GM21529 (cell line): Measurements from ENCODE around the gene DTX3.
"Not testable (repeated sequence)": the region's sequence is repeated elsewhere in the genome, so short reads cannot be mapped to it uniquely, and the experiment has no call there.

Source experiments
- ATAC-seq: cut with Tn5 transposase; IDR thresholded peaks from one replicate; pipeline ENCODE4 v1.9.1; 2021; ENCODE audit not compliant: unreplicated experiment

Gene DTX3

GRCh38 chr12:57583008-57583831 is 21.4 kb upstream of the DTX3 start:
- ATAC-seq = peak; percentile 97

- ATAC-seq = no peak
Observed at GRCh38 chr12:57584050-57584449, 20.6 kb upstream of the DTX3 start.

- no peak for ATAC-seq
Observed at GRCh38 chr12:57584690-57585089, 19.9 kb upstream of the DTX3 start.

GRCh38 chr12:57585156-57585555 is 19.5 kb upstream of the DTX3 start:
- ATAC-seq = no peak

GRCh38 chr12:57586128-57586527 is 18.5 kb upstream of the DTX3 start:
- ATAC-seq = no peak

GRCh38 chr12:57586832-57587429 is 17.7 kb upstream of the DTX3 start:
- ATAC-seq = no peak

GRCh38 chr12:57588951-57589610 is 15.5 kb upstream of the DTX3 start:
- ATAC-seq = not testable (repeated sequence)

- no peak for ATAC-seq
Observed at GRCh38 chr12:57590479-57590863, 14.2 kb upstream of the DTX3 start.

GRCh38 chr12:57590864-57591781 is 13.5 kb upstream of the DTX3 start, which contains the start of gene PIP4K2C:
TSS of gene PIP4K2C (plus strand) at chr12:57591192. CDS start at chr12:57591290, 98 bp downstream.
- ATAC-seq = peak; percentile 96

- peak; percentile 7 for ATAC-seq
Observed at GRCh38 chr12:57591782-57592325, 12.8 kb upstream of the DTX3 start.

GRCh38 chr12:57592551-57593165 is 12.0 kb upstream of the DTX3 start:
- ATAC-seq = no peak

- ATAC-seq = no peak
Observed at GRCh38 chr12:57593187-57593586, 11.4 kb upstream of the DTX3 start.

GRCh38 chr12:57600395-57600794 is 4.2 kb upstream of the DTX3 start:
- ATAC-seq = no peak

GRCh38 chr12:57602544-57602943 is 2.1 kb upstream of the DTX3 start:
- no peak for ATAC-seq

GRCh38 chr12:57603324-57603723 is 1.3 kb upstream of the DTX3 start:
- no peak for ATAC-seq

GRCh38 chr12:57603815-57604453 is 690 bp upstream of the DTX3 start:
- ATAC-seq = no peak

GRCh38 chr12:57604992-57605810 is 577 bp downstream of the DTX3 start:
- no peak for ATAC-seq

- no peak for ATAC-seq
Observed at GRCh38 chr12:57605811-57606311, 1.2 kb downstream of the DTX3 start.

GRCh38 chr12:57606399-57606798 is 1.8 kb downstream of the DTX3 start:
- no peak for ATAC-seq
